ENCODE data around the gene PRORP. TPM values are rescaled to one million over a fixed set of nuclear protein-coding genes. Genes with fewer than 3 reads are reported as not detected.

The PRORP gene
- total and polyA plus RNA-seq, 9 of the 15 experiments (the other 6 are each of a cell fraction or from before 2014, with no cell fraction given), result 21.9 to 48.7 (median 36.5) TPM

DNA sequence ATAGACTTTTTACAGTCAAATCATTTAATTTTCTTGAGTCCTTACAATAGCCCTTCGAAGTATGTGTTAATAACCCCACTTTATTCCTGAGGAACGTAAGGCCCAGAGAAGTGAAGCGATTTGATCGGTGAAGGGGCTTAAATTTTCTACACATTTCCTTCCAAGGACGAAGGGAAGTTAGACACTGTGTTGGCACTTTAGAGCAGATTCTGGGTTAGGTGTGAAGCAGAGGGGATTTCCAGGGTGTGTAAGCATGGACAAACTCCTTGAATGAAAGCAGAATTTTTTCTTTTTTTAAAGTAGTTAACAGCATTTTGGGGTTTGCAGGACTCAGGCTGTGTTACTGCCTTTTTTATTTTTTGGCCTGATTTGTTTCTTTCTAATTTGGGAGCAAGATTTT is 38.9 kb downstream of the PRORP start (continued):
- TF ChIP-seq, protein P1, sequence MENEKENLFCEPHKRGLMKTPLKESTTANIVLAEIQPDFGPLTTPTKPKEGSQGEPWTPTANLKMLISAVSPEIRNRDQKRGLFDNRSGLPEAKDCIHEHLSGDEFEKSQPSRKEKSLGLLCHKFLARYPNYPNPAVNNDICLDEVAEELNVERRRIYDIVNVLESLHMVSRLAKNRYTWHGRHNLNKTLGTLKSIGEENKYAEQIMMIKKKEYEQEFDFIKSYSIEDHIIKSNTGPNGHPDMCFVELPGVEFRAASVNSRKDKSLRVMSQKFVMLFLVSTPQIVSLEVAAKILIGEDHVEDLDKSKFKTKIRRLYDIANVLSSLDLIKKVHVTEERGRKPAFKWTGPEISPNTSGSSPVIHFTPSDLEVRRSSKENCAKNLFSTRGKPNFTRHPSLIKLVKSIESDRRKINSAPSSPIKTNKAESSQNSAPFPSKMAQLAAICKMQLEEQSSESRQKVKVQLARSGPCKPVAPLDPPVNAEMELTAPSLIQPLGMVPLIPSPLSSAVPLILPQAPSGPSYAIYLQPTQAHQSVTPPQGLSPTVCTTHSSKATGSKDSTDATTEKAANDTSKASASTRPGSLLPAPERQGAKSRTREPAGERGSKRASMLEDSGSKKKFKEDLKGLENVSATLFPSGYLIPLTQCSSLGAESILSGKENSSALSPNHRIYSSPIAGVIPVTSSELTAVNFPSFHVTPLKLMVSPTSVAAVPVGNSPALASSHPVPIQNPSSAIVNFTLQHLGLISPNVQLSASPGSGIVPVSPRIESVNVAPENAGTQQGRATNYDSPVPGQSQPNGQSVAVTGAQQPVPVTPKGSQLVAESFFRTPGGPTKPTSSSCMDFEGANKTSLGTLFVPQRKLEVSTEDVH (IDR thresholded peaks at IDR 0.05; ENCODE audit: low read depth, partially characterized antibody), result no peak
- TF ChIP-seq ZNF384 (IDR thresholded peaks at IDR 0.05; ENCODE audit: low read depth, low read length) (no peak), POLR2AphosphoS5 (IDR thresholded peaks at IDR 0.05; ENCODE audit: control insufficient read depth, insufficient read depth, low read depth, low read length) (no peak), HDGF (IDR thresholded peaks at IDR 0.05) (no peak), MGA (IDR thresholded peaks at IDR 0.05) (no peak), HMG20A (CRISPR knock-in tag; conservative IDR thresholded peaks at IDR 0.05) (no peak)
- TF ChIP-seq, protein P2, sequence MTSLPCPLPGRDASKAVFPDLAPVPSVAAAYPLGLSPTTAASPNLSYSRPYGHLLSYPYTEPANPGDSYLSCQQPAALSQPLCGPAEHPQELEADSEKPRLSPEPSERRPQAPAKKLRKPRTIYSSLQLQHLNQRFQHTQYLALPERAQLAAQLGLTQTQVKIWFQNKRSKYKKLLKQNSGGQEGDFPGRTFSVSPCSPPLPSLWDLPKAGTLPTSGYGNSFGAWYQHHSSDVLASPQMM (CRISPR knock-in tag; IDR thresholded peaks at IDR 0.05), result no peak
